HG02678 (cell line): ENCODE data around the gene BDH1.

Experiments used
- ATAC-seq: cut with Tn5 transposase; IDR thresholded peaks from one replicate; pipeline ENCODE4 v1.9.1; 2021; ENCODE audit warnings: mild to moderate bottlenecking, moderate library complexity; ENCODE audit not compliant: unreplicated experiment

The BDH1 gene

GRCh38 chr3:197507541-197507940 is 48.2 kb downstream of the BDH1 start:
- ATAC-seq, result no peak

- ATAC-seq, result no peak
Measured at GRCh38 chr3:197507081-197507480, 48.7 kb downstream of the BDH1 start.

- no peak for ATAC-seq
Measured at GRCh38 chr3:197505796-197506548, 49.8 kb downstream of the BDH1 start.

- ATAC-seq, result no peak
Measured at GRCh38 chr3:197504641-197505121, 51.1 kb downstream of the BDH1 start.

GRCh38 chr3:197504229-197504628 is 51.5 kb downstream of the BDH1 start:
- ATAC-seq, result no peak

GRCh38 chr3:197503652-197504051 is 52.1 kb downstream of the BDH1 start:
- ATAC-seq, result no peak

- ATAC-seq, result no peak
Measured at GRCh38 chr3:197501879-197502620, 53.7 kb downstream of the BDH1 start.

- no peak for ATAC-seq
Measured at GRCh38 chr3:197501496-197501878, 54.3 kb downstream of the BDH1 start.

- ATAC-seq, result no peak
Measured at GRCh38 chr3:197500812-197501211, 55.0 kb downstream of the BDH1 start.

- no peak for ATAC-seq
Measured at GRCh38 chr3:197499427-197499826, 56.3 kb downstream of the BDH1 start.

GRCh38 chr3:197498499-197499241 is 57.1 kb downstream of the BDH1 start:
- ATAC-seq, result no peak

- no peak for ATAC-seq
Measured at GRCh38 chr3:197496746-197497125, 59.0 kb downstream of the BDH1 start.

- ATAC-seq, result no peak
Measured at GRCh38 chr3:197495999-197496745, 59.6 kb downstream of the BDH1 start.

- peak; percentile 45 for ATAC-seq
Measured at GRCh38 chr3:197495499-197495898, 60.3 kb downstream of the BDH1 start.

- peak; percentile 42 for ATAC-seq
Measured at GRCh38 chr3:197495059-197495455, 60.7 kb downstream of the BDH1 start.

- no peak for ATAC-seq
Measured at GRCh38 chr3:197494366-197495058, 61.3 kb downstream of the BDH1 start.

GRCh38 chr3:197493049-197493448 is 62.7 kb downstream of the BDH1 start:
- no peak for ATAC-seq

GRCh38 chr3:197491923-197492664 is 63.7 kb downstream of the BDH1 start:
- no peak for ATAC-seq

GRCh38 chr3:197491478-197491877 is 64.3 kb downstream of the BDH1 start:
- ATAC-seq, result no peak
